Natural killer cell (primary cell): Measurements from ENCODE around the gene CEP57L1. TPM values are rescaled to one million over a fixed set of nuclear protein-coding genes. Genes with fewer than 3 reads are reported as not detected.
"Not testable (repeated sequence)": the region's sequence is repeated elsewhere in the genome, so short reads cannot be mapped to it uniquely, and the experiment has no call there.

ENCODE experiments used
- ATAC-seq, 3 donors: fragments of 150-1000 bp in 2 of 3; fragments of 200-7000 bp in 1 of 3; cut with Tn5 transposase; 1 replicate in 1 of 3; 2 replicates in 2 of 3; pipeline ENCODE4 v1.10.0; 2021; ENCODE audit warnings: mild to moderate bottlenecking in 2 of 3, moderate library complexity in 2 of 3
- DNase-seq, 2 donors: peaks; one replicate each; pipeline versions ENCODE4 v3.0.0 to v3.0.0-alpha.2; 2013 to 2021; ENCODE audit warnings: mixed read lengths in 1 of 2
- H3K27ac ChIP-seq: one replicate; pipeline ENCODE4 v1.5.1; 2013; ENCODE audit warnings: mild to moderate bottlenecking, low read length
- H3K27me3 ChIP-seq: one replicate; pipeline ENCODE4 v1.6.1; 2013; ENCODE audit warnings: low read length; ENCODE audit not compliant: control insufficient read depth, insufficient read depth
- H3K36me3 ChIP-seq: one replicate; pipeline ENCODE4 v1.6.1; 2013; ENCODE audit warnings: low read length; ENCODE audit not compliant: control insufficient read depth, insufficient read depth
- H3K4me1 ChIP-seq: one replicate; pipeline ENCODE4 v1.6.1; 2013; ENCODE audit warnings: low read length; ENCODE audit not compliant: control insufficient read depth, insufficient read depth
- H3K4me3 ChIP-seq: one replicate; pipeline ENCODE4 v1.5.1; 2013; ENCODE audit warnings: low read length
- H3K9me3 ChIP-seq: one replicate; pipeline ENCODE4 v1.6.1; 2013; ENCODE audit warnings: low read length; ENCODE audit not compliant: control insufficient read depth, insufficient read depth
- H3K27ac Mint-ChIP-seq, 2 donors: one replicate each; pipeline ENCODE4 v1.8.0; 2022; ENCODE audit warnings: mild to moderate bottlenecking in 2 of 2, mixed read lengths in 2 of 2, moderate library complexity in 1 of 2
- H3K27me3 Mint-ChIP-seq, 2 donors: one replicate each; pipeline ENCODE4 v1.8.0; 2022; ENCODE audit warnings: low read depth in 2 of 2, mixed read lengths in 2 of 2
- H3K36me3 Mint-ChIP-seq: one replicate; pipeline ENCODE4 v1.8.0; 2022; ENCODE audit warnings: mixed read lengths
- H3K4me1 Mint-ChIP-seq, 2 donors: one replicate each; pipeline ENCODE4 v1.8.0; 2022; ENCODE audit warnings: mixed read lengths in 2 of 2
- H3K4me3 Mint-ChIP-seq: one replicate; pipeline ENCODE4 v1.8.0; 2022; ENCODE audit warnings: mild to moderate bottlenecking, moderate library complexity, mixed read lengths
- H3K9me3 Mint-ChIP-seq, 2 donors: one replicate each; pipeline ENCODE4 v1.8.0; 2022; ENCODE audit warnings: mixed read lengths in 2 of 2
- WGBS: methylation state at CpG from one replicate; pipeline ENCODE4 v1.1.7; 2013; ENCODE audit warnings: missing lambda C conversion rate; ENCODE audit not compliant: insufficient coverage; 5-methylcytosine and 5-hydroxymethylcytosine counted together
- intact Hi-C: fragments of 100-400 bp; cut with micrococcal nuclease; formaldehyde crosslinking; loops from one replicate; pipeline ENCODE4 v1.14.2; 2022
- total RNA-seq, 4 donors: library from RNA; stranded (reverse); fragments of 120-200 nt in 1 of 4; gene quantifications; one replicate each; pipeline versions ENCODE4 v1.2.3 to v1.2.4, GENCODE V29; 2013 to 2022
- TF ChIP-seq, protein P1 (sequence below): fragments of 200-600 bp; IDR thresholded peaks from one replicate; pipeline ENCODE4 v1.8.0; 2022; ENCODE audit warnings: antibody characterized with exemption

Gene CEP57L1
- total RNA-seq, 3 donors from 2014 or later (not counting 1 experiment from before 2014, with no cell fraction given): 8.9 to 12.5 (median 9.2) TPM

DNA sequence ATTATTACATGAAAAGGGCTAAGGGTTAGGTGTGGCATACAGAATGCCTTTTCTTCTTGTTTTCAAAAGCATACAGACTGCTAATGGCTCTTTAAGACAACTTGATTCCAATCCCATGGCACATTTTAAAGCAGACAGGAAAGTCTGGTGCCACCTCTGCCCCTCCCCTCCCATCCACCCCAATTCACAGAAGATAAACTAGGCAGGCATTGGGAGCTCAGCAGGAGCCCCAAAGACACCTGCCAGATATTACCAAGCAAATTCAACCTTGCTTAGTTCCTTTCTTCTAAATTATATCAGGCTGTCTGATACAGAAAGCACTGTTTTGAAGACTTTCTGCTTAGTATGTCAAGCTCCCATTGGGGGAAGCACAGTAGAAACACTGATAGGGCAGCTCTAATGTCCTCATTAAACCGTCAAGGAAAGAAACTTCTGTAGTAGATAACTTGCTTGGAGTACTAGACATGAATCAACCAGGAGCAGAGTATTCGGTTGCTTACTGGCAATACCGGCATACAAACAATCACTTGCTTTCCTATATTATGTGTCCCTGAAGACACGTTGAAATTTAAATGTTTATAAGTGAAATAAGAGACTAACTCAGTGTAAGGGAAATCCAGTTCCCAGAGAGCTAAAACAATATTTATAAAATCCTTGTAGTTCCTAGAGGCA, 13.7 kb upstream of the CEP57L1 start:
- 100% methylated on average over 2 of the region's 4 CpGs for WGBS

DNA sequence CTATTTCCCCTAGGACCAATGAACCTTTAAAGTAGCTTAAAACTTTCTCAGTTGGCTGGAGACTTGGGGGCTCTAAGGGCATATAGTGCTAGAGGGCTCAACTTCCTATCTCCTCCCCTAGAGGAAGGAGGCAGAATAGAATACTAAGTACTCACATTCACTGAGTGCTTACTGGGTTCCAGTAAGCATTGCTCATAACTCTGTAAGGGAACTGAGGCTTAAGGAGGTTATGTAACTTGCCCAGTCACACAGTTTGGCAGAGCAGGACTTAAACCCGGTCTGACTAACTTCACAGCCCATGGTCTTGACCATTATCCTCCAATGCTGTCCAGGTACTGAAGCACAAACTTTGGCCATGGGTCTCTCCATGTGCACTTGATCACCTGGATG, 13.1 kb upstream of the CEP57L1 start:
- H3K36me3 ChIP-seq: peaks cover 2% of the 10 kb centered on the region
- intact Hi-C loops: no loop called here
- no peak overlapping the region for H3K4me3 ChIP-seq
- H3K9me3 ChIP-seq: no peaks in the 10 kb centered on the region
- no peaks in the 10 kb centered on the region for H3K4me1 ChIP-seq
- no peak overlapping the region for H3K27ac ChIP-seq
- TF ChIP-seq, protein P1, sequence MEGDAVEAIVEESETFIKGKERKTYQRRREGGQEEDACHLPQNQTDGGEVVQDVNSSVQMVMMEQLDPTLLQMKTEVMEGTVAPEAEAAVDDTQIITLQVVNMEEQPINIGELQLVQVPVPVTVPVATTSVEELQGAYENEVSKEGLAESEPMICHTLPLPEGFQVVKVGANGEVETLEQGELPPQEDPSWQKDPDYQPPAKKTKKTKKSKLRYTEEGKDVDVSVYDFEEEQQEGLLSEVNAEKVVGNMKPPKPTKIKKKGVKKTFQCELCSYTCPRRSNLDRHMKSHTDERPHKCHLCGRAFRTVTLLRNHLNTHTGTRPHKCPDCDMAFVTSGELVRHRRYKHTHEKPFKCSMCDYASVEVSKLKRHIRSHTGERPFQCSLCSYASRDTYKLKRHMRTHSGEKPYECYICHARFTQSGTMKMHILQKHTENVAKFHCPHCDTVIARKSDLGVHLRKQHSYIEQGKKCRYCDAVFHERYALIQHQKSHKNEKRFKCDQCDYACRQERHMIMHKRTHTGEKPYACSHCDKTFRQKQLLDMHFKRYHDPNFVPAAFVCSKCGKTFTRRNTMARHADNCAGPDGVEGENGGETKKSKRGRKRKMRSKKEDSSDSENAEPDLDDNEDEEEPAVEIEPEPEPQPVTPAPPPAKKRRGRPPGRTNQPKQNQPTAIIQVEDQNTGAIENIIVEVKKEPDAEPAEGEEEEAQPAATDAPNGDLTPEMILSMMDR: no peak
- Mint-ChIP-seq H3K9me3 (no peaks in the 10 kb centered on the region), H3K36me3 (no peaks in the 10 kb centered on the region), H3K27me3 (no peaks in the 10 kb centered on the region), H3K4me1 (peaks cover 2% of the 10 kb centered on the region in 2 donors), H3K27ac (no peak overlapping the region), H3K4me3 (no peak overlapping the region)
- no peaks in the 10 kb centered on the region for H3K27me3 ChIP-seq
- no peak for DNase-seq
- 84% methylated on average over 1 of the region's 1 CpG for WGBS
- peak in 2 of 3 donors; percentile 40 to 48 for ATAC-seq

More for the DNA sequence above, 13.7 kb upstream of the CEP57L1 start:
- peaks cover 0 to 3% of the 10 kb centered on the region in 2 donors for H3K4me1 Mint-ChIP-seq
- intact Hi-C loops: no loop called here
- H3K27me3 Mint-ChIP-seq: no peaks in the 10 kb centered on the region
- Histone ChIP-seq H3K4me3 (no peak overlapping the region), H3K9me3 (no peaks in the 10 kb centered on the region), H3K27me3 (no peaks in the 10 kb centered on the region), H3K27ac (no peak overlapping the region), H3K36me3 (peaks cover 2% of the 10 kb centered on the region), H3K4me1 (no peaks in the 10 kb centered on the region)
- DNase-seq: no peak
- no peak for ATAC-seq
- no peak overlapping the region for H3K4me3 Mint-ChIP-seq
- TF ChIP-seq, protein P1: no peak
- no peaks in the 10 kb centered on the region for H3K36me3 Mint-ChIP-seq
- H3K9me3 Mint-ChIP-seq: no peaks in the 10 kb centered on the region
- no peak overlapping the region for H3K27ac Mint-ChIP-seq

- no peak overlapping the region for H3K4me3 ChIP-seq
- no peaks in the 10 kb centered on the region for H3K9me3 ChIP-seq
- no peaks in the 10 kb centered on the region for H3K27me3 ChIP-seq
- no peaks in the 10 kb centered on the region for H3K9me3 Mint-ChIP-seq
- no peak overlapping the region for H3K4me3 Mint-ChIP-seq
- peaks cover 5 to 7% of the 10 kb centered on the region in 2 donors for H3K4me1 Mint-ChIP-seq
- WGBS: no CpG with 5 or more reads among the region's 1 CpG
- intact Hi-C loops: no loop called here
- no peak overlapping the region for H3K27ac ChIP-seq
- H3K27ac Mint-ChIP-seq: no peak overlapping the region
- H3K36me3 ChIP-seq: peaks cover 2% of the 10 kb centered on the region
- ATAC-seq: no peak
- no peaks in the 10 kb centered on the region for H3K27me3 Mint-ChIP-seq
- no peaks in the 10 kb centered on the region for H3K4me1 ChIP-seq
- no peaks in the 10 kb centered on the region for H3K36me3 Mint-ChIP-seq
- TF ChIP-seq, protein P1: no peak
- no peak for DNase-seq
Measured at GRCh38 chr6:109083657-109084056, 11.7 kb upstream of the CEP57L1 start.

DNA sequence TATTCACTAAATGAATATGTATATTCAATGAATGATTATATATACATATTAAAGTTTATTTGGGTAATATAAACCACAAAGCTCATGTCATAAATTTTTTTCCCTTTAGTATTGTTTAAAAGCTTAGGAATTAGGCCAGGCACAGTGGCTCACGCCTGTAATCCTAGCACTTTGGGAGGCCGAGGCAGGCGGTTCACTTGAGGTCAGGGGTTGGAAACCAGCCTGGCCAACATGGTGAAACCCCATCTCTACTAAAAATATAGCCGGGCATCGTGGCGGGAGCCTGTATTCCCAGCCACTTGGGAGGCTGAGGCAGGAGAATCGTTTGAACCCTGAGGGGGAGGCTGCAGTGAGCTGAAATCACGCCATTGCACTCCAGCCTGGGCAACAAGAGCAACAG, 11.2 kb upstream of the CEP57L1 start:
- H3K4me1 ChIP-seq, H3K27me3 ChIP-seq, ATAC-seq, H3K27ac Mint-ChIP-seq, H3K27ac ChIP-seq, intact Hi-C loops, H3K4me3 ChIP-seq, H3K27me3 Mint-ChIP-seq, H3K36me3 Mint-ChIP-seq, DNase-seq, H3K9me3 Mint-ChIP-seq, H3K9me3 ChIP-seq, H3K4me3 Mint-ChIP-seq, H3K36me3 ChIP-seq: not testable (repeated sequence)
- H3K4me1 Mint-ChIP-seq: peaks cover 6 to 10% of the 10 kb centered on the region in 2 donors
- whole genome bisulfite sequencing: 85% methylated on average over 7 of the region's 8 CpGs
